Panc1 (cell line): ENCODE measurements around the gene LRRC3C. TPM values are rescaled to one million over a fixed set of nuclear protein-coding genes. Genes with fewer than 3 reads are reported as not detected.
A peak's percentile ranks its signal among the peaks of the same experiment; 100 is the strongest.

Experiments used
- ATAC-seq: fragments of 200-7000 bp; cut with Tn5 transposase; 2 replicates; pipeline ENCODE4 v1.9.1; 2020; ENCODE audit warnings: mild to moderate bottlenecking, moderate library complexity
- BruUV-seq: library from RNA; stranded (reverse); fragments of 400-500 nt; replicated peaks from 2 replicates; lab custom pipeline; 2021; lab: Mats Ljungman, UMichigan
- CTCF ChIA-PET: fragments of 300-600 bp; sonication (Branson Sonifier 250); formaldehyde crosslinking; loops from one replicate; lab custom pipeline; 2022; ENCODE audit warnings: antibody characterized with exemption; lab: Charles Lee
- POLR2A ChIA-PET: fragments of 300-600 bp; sonication (Branson Sonifier 250); formaldehyde crosslinking; loops from one replicate; lab custom pipeline; 2022; ENCODE audit warnings: antibody characterized with exemption; lab: Charles Lee
- DNase-seq: peaks from one replicate; pipeline ENCODE4 v3.0.0-alpha.2; 2010; ENCODE audit warnings: low read depth, low spot score
- H3K27ac ChIP-seq: 2 replicates; pipeline ENCODE4 v1.5.1; 2011; ENCODE audit warnings: mild to moderate bottlenecking, low read length, inconsistent platforms
- H3K27me3 ChIP-seq: fragments of 200-500 bp; sonication (Bioruptor generic); 2 replicates; pipeline ENCODE4 v1.6.0; 2014; ENCODE audit warnings: low read length, inconsistent platforms; ENCODE audit not compliant: control insufficient read depth, insufficient read depth
- H3K36me3 ChIP-seq: fragments of 200-500 bp; sonication (Bioruptor generic); 2 replicates; pipeline ENCODE4 v1.5.1; 2014; ENCODE audit warnings: inconsistent platforms, mild to moderate bottlenecking, low read length, moderate library complexity; ENCODE audit not compliant: control insufficient read depth, insufficient read depth
- H3K4me1 ChIP-seq: 2 replicates; pipeline ENCODE4 v1.5.1; 2011; ENCODE audit warnings: inconsistent platforms, mild to moderate bottlenecking, low read length, moderate library complexity; ENCODE audit not compliant: control insufficient read depth, insufficient read depth
- H3K4me3 ChIP-seq, 2 experiments: 2 replicates each; pipeline ENCODE4 v1.5.1; 2011 to 2012; ENCODE audit warnings: low read depth in 2 of 2, low read length in 2 of 2, mild to moderate bottlenecking in 2 of 2, inconsistent platforms in 1 of 2, moderate library complexity in 1 of 2
- H3K9me3 ChIP-seq: fragments of 200-500 bp; sonication (Bioruptor generic); 2 replicates; pipeline ENCODE4 v1.5.1; 2014; ENCODE audit warnings: low read depth, mild to moderate bottlenecking, inconsistent platforms, low read length, moderate library complexity; ENCODE audit not compliant: control insufficient read depth, insufficient read depth
- POLR2AphosphoS5 ChIP-seq: IDR thresholded peaks from 2 replicates; pipeline ENCODE4 v1.6.1; 2012; ENCODE audit warnings: mild to moderate bottlenecking, low read depth, low read length, moderate library complexity
- REST ChIP-seq, 2 experiments: IDR thresholded peaks; 2 replicates each; pipeline ENCODE4 v1.6.1; 2011 to 2012; ENCODE audit warnings: low read depth in 2 of 2, control low read depth in 1 of 2, low read length in 1 of 2, mild to moderate bottlenecking in 1 of 2, moderate library complexity in 1 of 2; ENCODE audit not compliant: insufficient read depth in 1 of 2
- SIN3A ChIP-seq: IDR thresholded peaks from 2 replicates; pipeline ENCODE4 v1.6.1; 2012; ENCODE audit warnings: low read depth, mild to moderate bottlenecking, low read length, moderate library complexity, borderline replicate concordance; ENCODE audit not compliant: insufficient read depth
- TCF7L2 ChIP-seq: IDR thresholded peaks from 2 replicates; pipeline ENCODE4 v1.6.1; 2011; ENCODE audit warnings: mild to moderate bottlenecking, low read depth, low read length, inconsistent platforms
- in situ Hi-C: cut with HindIII; loops from 2 replicates; pipeline ENCODE4 v1.10.0; 2016; ENCODE audit warnings: low sequenced_read_pairs, low pct_unique_long_range_greater_than_20kb
- intact Hi-C: fragments of 100-400 bp; cut with micrococcal nuclease; formaldehyde crosslinking; loops from one replicate; pipeline ENCODE4 v1.10.0; 2022; ENCODE audit not compliant: unreplicated experiment
- total RNA-seq: library from RNA; stranded (reverse); gene quantifications from one replicate; pipeline ENCODE4 v1.2.1, GENCODE V29; 2021; ENCODE audit not compliant: unreplicated experiment
- TF ChIP-seq, protein P1 (sequence below): fragments of 450-650 bp; IDR thresholded peaks from 2 replicates; pipeline ENCODE4 v1.5.1; 2017; ENCODE audit warnings: mild to moderate bottlenecking

LRRC3C gene
- total RNA-seq, 1 experiment from 2014 or later: not detected

DNA sequence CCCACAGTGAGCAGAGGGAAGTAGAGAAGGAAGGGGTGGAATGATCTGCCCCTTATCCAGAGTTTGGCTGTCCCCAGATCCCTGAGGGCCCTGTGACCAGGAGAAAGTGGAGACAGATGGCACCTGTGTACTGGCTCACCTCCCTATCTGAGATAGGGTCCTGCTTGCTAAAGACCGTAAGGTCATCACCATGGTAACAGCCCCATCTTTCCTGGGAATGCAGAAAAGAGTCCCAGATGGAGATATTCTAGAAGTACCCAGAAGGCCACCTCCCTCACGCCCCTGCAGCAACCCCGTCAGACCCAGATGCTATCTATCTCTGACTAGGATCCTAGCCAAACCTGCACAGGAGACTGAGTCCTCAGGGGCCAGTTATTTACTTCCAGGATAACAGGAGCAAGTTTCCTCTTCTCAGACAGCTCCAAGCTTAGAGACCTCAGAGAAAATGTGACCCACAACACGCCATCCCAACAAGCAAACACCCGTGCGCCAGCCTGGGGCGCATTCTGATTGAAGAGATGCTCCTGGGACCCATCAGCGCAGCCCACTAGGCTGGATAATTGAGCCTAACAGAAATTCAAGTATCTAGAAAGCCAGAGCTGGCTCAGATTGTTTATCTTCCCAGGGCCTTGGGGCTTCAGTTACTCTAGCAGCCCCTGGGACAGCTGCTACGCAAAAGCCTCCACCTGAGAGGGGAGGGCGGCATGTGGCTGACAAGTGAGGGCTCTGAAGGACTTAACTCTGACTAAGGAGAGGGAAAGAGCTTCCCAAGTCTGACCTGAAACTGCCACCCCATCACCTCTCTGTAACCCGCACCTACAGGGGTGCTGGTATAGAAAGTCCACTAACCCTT is 2.0 kb upstream of the LRRC3C start:
- no peak for ATAC-seq
- TF ChIP-seq REST (IDR thresholded peaks at IDR 0.05; ENCODE audit: insufficient read depth in 1 of 2, low read depth in 2 of 2, low read length in 1 of 2) (no peak), POLR2AphosphoS5 (no peak), SIN3A (no peak)
- TF ChIP-seq, protein P1, sequence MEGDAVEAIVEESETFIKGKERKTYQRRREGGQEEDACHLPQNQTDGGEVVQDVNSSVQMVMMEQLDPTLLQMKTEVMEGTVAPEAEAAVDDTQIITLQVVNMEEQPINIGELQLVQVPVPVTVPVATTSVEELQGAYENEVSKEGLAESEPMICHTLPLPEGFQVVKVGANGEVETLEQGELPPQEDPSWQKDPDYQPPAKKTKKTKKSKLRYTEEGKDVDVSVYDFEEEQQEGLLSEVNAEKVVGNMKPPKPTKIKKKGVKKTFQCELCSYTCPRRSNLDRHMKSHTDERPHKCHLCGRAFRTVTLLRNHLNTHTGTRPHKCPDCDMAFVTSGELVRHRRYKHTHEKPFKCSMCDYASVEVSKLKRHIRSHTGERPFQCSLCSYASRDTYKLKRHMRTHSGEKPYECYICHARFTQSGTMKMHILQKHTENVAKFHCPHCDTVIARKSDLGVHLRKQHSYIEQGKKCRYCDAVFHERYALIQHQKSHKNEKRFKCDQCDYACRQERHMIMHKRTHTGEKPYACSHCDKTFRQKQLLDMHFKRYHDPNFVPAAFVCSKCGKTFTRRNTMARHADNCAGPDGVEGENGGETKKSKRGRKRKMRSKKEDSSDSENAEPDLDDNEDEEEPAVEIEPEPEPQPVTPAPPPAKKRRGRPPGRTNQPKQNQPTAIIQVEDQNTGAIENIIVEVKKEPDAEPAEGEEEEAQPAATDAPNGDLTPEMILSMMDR: no peak
- DNase-seq: no peak
- ChIA-PET POLR2A (no interaction called here), CTCF (no interaction called here)
- Histone ChIP-seq H3K36me3 (no peaks in the 10 kb centered on the region; the same call in 1 of the 2 replicates), H3K4me3 (no peak overlapping the region; a peak in 1 of 4 replicates), H3K9me3 (no peaks in the 10 kb centered on the region), H3K4me1 (peaks cover 36% of the 10 kb centered on the region), H3K27ac (no peak overlapping the region), H3K27me3 (no peaks in the 10 kb centered on the region)
- intact Hi-C loops: no loop called here
- in situ Hi-C loops: no loop called here
- no TSS peak for BruUV-seq

GRCh38 chr17:39926135-39926587 is 1.4 kb upstream of the LRRC3C start:
- DNase-seq: no peak
- peaks cover 36% of the 10 kb centered on the region for H3K4me1 ChIP-seq
- intact Hi-C loops (no loop called here), in situ Hi-C loops (no loop called here)
- ChIA-PET CTCF (no interaction called here), POLR2A (no interaction called here)
- no TSS peak for BruUV-seq
- H3K27ac ChIP-seq: 0 out of 2 replicates have a peak overlapping the region, but pooled peaks have one; percentile 1
- no peak for ATAC-seq
- H3K9me3 ChIP-seq: no peaks in the 10 kb centered on the region
- peak overlapping the region; percentile 63 to 77; a peak in 3 of 4 replicates for H3K4me3 ChIP-seq
- no peaks in the 10 kb centered on the region; the same call in 1 of the 2 replicates for H3K36me3 ChIP-seq
- H3K27me3 ChIP-seq: no peaks in the 10 kb centered on the region
- no peak for TF ChIP-seq TCF7L2
